ENCODE measurements around the gene ITGAL. TPM values are rescaled to one million over a fixed set of nuclear protein-coding genes. Genes with fewer than 3 reads are reported as not detected.

ITGAL gene
- total RNA-seq, 2 experiments from 2014 or later: 274 to 285 TPM

DNA sequence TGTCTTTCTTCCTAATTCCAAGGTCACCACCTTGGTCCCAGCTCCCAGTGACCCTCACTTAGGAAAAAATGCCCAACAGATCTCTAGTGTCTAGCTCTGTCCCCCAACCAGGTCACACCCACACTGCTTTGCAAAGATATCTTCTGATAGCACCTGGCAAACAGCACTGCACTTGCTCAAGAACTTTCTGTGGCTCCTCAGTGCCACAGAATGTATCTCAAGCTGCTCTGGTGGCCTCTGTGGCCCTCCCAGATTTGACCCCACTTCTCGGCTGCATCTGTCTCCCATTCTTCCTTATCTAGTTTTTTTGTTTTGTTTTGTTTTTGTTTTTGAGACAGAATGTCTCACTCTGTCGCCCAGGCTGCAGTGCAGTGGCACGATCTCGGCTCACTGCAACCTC is 94.0 kb downstream of the ITGAL start:
- ChIA-PET POLR2A (interaction anchor here (0.9 to 4.0 kb wide), 5 partner anchors 8 to 44 kb away, joined by 3 to 35 read pairs (median 4); partner anchors contain the start of genes ZNF689, ZNF747 and ZNF764), CTCF (interaction anchor here (1.0 to 2.6 kb wide), 4 partner anchors 31 to 137 kb away, joined by 4 to 11 read pairs (median 5); partner anchors contain the start of genes DCTPP1 and ZNF747)
- Mint-ChIP-seq H3K4me3 (no peak overlapping the region), H3K9me3 (no peaks in the 10 kb centered on the region), H3K27ac (no peak overlapping the region), H3K36me3 (ENCODE audit: low read depth) (peaks cover 2% of the 10 kb centered on the region), H3K27me3 (no peaks in the 10 kb centered on the region), H3K4me1 (ENCODE audit: low read depth) (peaks cover 31% of the 10 kb centered on the region)
- intact Hi-C loops (cut with micrococcal nuclease): no loop called here
- no peak for DNase-seq
- no peak for TF ChIP-seq CTCF (IDR thresholded peaks at IDR 0.05)
- no peak for ATAC-seq

DNA sequence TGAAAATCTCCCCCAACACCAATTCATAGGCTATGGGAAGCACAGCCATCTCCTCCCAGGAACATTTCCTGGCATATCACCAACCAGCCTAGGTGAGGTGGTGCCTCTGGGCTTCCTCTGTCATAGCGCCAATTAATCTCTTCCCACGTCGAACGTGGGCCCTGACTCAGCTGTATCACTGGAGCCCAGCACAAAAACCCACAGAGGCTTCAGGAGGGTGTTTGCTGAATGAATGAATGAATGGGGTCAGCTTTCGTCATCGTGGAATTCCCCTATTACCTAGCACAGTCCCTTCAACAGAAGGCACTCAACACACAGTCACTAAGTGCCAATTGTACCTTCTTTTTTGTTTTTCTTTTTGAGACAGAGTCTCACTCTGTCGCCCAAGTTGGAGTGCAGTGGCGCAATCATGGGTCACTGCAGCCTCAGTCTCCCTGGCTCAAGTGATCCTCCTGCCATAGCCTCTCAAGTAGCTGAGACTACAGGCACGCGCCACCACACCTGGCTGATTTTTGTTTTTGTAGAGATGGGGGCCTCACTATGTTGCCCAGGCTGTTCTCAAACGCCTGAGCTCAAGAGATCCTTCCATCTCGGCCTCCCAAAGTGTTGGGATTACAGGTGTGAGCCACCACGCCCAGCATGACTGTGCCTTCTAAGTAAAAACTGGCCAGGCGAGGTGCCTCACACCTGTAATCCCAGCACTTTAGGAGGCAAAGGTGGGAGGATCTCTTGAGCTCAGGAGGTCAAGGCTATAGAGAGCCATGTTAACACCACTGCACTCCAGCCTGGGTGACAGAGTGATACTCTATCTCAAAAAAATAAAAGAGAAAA is 94.8 kb downstream of the ITGAL start:
- ChIA-PET POLR2A (interaction anchor here (0.9 to 4.0 kb wide), 6 partner anchors 9 to 32 kb away, joined by 3 to 35 read pairs (median 7); partner anchors contain the start of genes ZNF747, ZNF764 and ZNF785), CTCF (interaction anchor here (0.8 to 2.7 kb wide), 5 partner anchors 10 to 62 kb away, joined by 3 to 16 read pairs (median 4); partner anchors contain the start of genes ZNF747 and ZNF764)
- Mint-ChIP-seq H3K9me3 (no peaks in the 10 kb centered on the region), H3K4me1 (ENCODE audit: low read depth) (peaks cover 34% of the 10 kb centered on the region), H3K36me3 (ENCODE audit: low read depth) (peaks cover 3% of the 10 kb centered on the region), H3K27me3 (no peaks in the 10 kb centered on the region), H3K27ac (peak overlapping the region; percentile 92), H3K4me3 (peak overlapping the region; percentile 21)
- intact Hi-C loops (cut with micrococcal nuclease): no loop called here
- DNase-seq (peak; percentile 77), ATAC-seq (peak; percentile 29)
- no peak for TF ChIP-seq CTCF (IDR thresholded peaks at IDR 0.05)

DNA sequence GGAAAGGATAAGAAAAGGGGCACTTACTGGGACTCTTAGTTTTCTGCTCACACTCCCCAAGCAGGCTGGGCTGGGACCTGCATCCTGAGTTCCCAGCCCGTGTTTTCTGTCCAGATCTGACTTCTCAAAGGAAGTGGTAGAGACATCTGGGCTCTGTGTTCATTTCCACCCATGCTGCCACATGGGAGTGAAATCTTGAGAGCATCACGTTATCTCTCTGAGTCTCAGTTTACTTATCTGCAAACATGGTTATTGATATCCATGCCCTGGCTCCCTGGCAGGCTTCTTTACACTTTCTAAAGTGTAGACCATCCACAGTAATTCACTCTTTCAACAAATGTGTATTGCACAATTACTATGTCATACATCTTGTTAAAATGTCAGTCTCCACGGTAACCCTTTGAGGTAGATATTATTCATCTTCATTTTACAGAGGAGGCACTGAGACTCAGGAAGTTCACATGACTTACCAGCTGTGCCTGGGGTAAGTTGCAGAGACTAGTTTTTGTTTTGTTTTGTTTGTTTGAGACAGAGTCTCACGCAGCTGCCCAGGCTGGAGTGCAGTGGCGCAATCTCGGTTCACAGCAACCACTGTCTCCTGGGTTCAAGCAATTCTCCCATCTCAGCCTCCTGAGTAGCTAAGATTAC is 95.6 kb downstream of the ITGAL start:
- POLR2A ChIA-PET: interaction anchor here (1.1 to 4.0 kb wide), 6 partner anchors 9 to 94 kb away, joined by 3 to 35 read pairs (median 7); partner anchors contain the start of genes ZNF747, ZNF764 and ZNF785
- Mint-ChIP-seq H3K27me3 (no peaks in the 10 kb centered on the region), H3K4me1 (ENCODE audit: low read depth) (peaks cover 35% of the 10 kb centered on the region), H3K9me3 (no peaks in the 10 kb centered on the region), H3K4me3 (peak overlapping the region; percentile 64), H3K27ac (peak overlapping the region; percentile 92), H3K36me3 (ENCODE audit: low read depth) (peaks cover 3% of the 10 kb centered on the region)
- peak; percentile 72 for DNase-seq
- CTCF ChIA-PET: interaction anchor here (0.8 to 2.7 kb wide), 4 partner anchors 10 to 61 kb away, joined by 3 to 16 read pairs (median 4); partner anchors contain the start of genes ZNF747 and ZNF764
- intact Hi-C loops (cut with micrococcal nuclease): no loop called here
- peak; percentile 36 for ATAC-seq
- no peak for TF ChIP-seq CTCF (IDR thresholded peaks at IDR 0.05)

DNA sequence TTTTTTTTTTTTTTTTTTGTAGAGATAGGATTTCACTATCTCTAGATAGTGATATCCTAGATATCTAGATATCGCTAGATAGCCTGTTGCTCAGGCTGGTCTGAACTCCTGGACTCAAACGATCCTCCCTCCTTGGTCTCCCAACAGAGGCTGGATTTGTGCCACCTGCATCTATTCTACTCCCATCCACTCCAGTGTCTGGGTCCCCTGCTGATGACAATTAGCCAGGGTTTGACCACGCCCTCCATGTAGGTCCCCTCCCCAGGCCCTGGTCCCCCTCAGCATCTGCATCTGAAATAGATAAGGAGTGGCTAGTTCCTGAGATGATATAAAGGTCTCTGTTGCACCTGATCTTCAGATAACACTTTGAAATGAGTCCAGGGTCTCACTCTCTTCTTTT is 96.7 kb downstream of the ITGAL start:
- peaks cover 3% of the 10 kb centered on the region for H3K36me3 Mint-ChIP-seq (ENCODE audit: low read depth)
- no peak overlapping the region for H3K4me3 Mint-ChIP-seq
- no peak overlapping the region for H3K27ac Mint-ChIP-seq
- DNase-seq: no peak
- no peaks in the 10 kb centered on the region for H3K9me3 Mint-ChIP-seq
- peaks cover 39% of the 10 kb centered on the region for H3K4me1 Mint-ChIP-seq (ENCODE audit: low read depth)
- POLR2A ChIA-PET: interaction anchor here (1.2 to 4.0 kb wide), 3 partner anchors 11 to 95 kb away, joined by 3 to 35 read pairs (median 27); partner anchors contain the start of genes ZNF747 and ZNF764
- CTCF ChIA-PET: interaction anchor here (1.2 to 2.7 kb wide), 2 partner anchors 11 to 35 kb away, joined by 4 to 16 read pairs; partner anchors contain the start of genes ZNF747 and ZNF764
- no peak for ATAC-seq
- no peak for TF ChIP-seq CTCF (IDR thresholded peaks at IDR 0.05)
- no peaks in the 10 kb centered on the region for H3K27me3 Mint-ChIP-seq
- intact Hi-C loops (cut with micrococcal nuclease): no loop called here
